ENCODE data around the gene PANX2.

- no peak for TF ChIP-seq ZFAT (CRISPR knock-in tag; conservative IDR thresholded peaks at IDR 0.05)
- TF ChIP-seq MLX (CRISPR knock-in tag; IDR thresholded peaks at IDR 0.05): no peak
- no peak for TF ChIP-seq ATF7 (IDR thresholded peaks at IDR 0.05)
- TF ChIP-seq ATF7 (CRISPR knock-in tag; IDR thresholded peaks at IDR 0.05): no peak
- no peak for TF ChIP-seq BHLHE40 (IDR thresholded peaks at IDR 0.05; ENCODE audit: low read length)
- TF ChIP-seq ZNF256 (CRISPR knock-in tag; conservative IDR thresholded peaks at IDR 0.05): no peak
- TF ChIP-seq HOMEZ (CRISPR knock-in tag; IDR thresholded peaks at IDR 0.05; ENCODE audit: low read depth): no peak
- TF ChIP-seq ZBED4 (CRISPR knock-in tag; IDR thresholded peaks at IDR 0.05; ENCODE audit: borderline replicate concordance): no peak
- TF ChIP-seq CTCF (CRISPR knock-in tag; IDR thresholded peaks at IDR 0.05): no peak
Measured at GRCh38 chr22:50173311-50173982, 2.9 kb downstream of the PANX2 start.

Data from HepG2 (cell line).